ENCODE measurements around the gene CUX1. TPM values are rescaled to one million over a fixed set of nuclear protein-coding genes. Genes with fewer than 3 reads are reported as not detected.

The CUX1 gene
- total and polyA plus RNA-seq, 2 donors (not counting 1 experiment from before 2014, with no cell fraction given): 10.8 to 86.5 TPM

DNA sequence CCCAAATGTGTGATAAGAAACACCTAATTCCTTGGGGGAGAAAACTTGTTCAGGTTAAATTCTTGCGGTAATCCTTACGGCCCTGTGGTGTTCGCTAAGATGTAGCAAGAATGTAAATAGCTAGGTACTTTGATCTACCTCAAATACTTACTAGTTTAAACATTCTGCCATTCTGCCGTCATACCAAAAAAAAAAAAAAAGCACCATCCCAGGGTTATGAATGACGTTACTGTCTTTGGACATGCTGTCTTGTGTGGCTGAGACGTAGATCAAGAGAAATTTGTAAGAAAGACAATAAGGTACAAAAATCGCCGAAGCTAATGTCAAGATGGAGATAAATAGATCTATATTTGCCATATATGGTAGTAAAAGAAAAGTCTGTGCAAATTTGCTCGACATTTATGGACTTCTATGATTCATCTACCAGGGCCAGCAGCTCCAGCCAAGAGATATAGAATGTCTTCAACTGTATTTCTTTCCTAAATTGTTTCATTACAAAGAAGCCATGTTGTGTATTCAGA is 195.6 kb downstream of the CUX1 start:
- no peak overlapping the region for H3K9ac ChIP-seq (ENCODE audit: low read length)
- no peaks in the 10 kb centered on the region for H3K4me1 ChIP-seq (ENCODE audit: control insufficient read depth in 2 of 2, insufficient read depth in 2 of 2, low read length in 2 of 2)
- no peak overlapping the region for H3K27ac Mint-ChIP-seq
- intact Hi-C loops (cut with micrococcal nuclease): no loop called here
- peaks cover 15% of the 10 kb centered on the region for H3K79me2 ChIP-seq (ENCODE audit: control insufficient read depth, insufficient read depth, low read length)
- TF ChIP-seq, protein P1, sequence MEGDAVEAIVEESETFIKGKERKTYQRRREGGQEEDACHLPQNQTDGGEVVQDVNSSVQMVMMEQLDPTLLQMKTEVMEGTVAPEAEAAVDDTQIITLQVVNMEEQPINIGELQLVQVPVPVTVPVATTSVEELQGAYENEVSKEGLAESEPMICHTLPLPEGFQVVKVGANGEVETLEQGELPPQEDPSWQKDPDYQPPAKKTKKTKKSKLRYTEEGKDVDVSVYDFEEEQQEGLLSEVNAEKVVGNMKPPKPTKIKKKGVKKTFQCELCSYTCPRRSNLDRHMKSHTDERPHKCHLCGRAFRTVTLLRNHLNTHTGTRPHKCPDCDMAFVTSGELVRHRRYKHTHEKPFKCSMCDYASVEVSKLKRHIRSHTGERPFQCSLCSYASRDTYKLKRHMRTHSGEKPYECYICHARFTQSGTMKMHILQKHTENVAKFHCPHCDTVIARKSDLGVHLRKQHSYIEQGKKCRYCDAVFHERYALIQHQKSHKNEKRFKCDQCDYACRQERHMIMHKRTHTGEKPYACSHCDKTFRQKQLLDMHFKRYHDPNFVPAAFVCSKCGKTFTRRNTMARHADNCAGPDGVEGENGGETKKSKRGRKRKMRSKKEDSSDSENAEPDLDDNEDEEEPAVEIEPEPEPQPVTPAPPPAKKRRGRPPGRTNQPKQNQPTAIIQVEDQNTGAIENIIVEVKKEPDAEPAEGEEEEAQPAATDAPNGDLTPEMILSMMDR (IDR thresholded peaks at IDR 0.05): no peak
- no peak for TF ChIP-seq EZH2 (IDR thresholded peaks at IDR 0.05; ENCODE audit: borderline replicate concordance, insufficient read depth, low read depth, low read length, poor library complexity, severe bottlenecking)
- H3K4me1 Mint-ChIP-seq: no peaks in the 10 kb centered on the region
- H2AFZ ChIP-seq (ENCODE audit: insufficient read depth, low read depth, low read length, poor library complexity, severe bottlenecking): no peak overlapping the region
- WGBS (ENCODE audit: insufficient coverage): no CpG with 5 or more reads among the region's 9 CpGs
- H3K27me3 ChIP-seq (replicated peaks in 1 of 4; ENCODE audit: control extremely low read depth in 1 of 4, control insufficient read depth in 3 of 4, insufficient read depth in 4 of 4, low read length in 3 of 4): no peaks in the 10 kb centered on the region
- H3K27ac ChIP-seq (ENCODE audit: low read length in 2 of 2): no peak overlapping the region
- CTCF ChIA-PET: interaction anchor here (0.7 kb wide), 1 partner anchor 182 kb away, joined by 3 read pairs; no protein-coding TSS in a partner anchor
- no peaks in the 10 kb centered on the region for H3K9me3 ChIP-seq (ENCODE audit: control extremely low read depth in 1 of 3, control insufficient read depth in 2 of 3, insufficient read depth in 1 of 3, low read length in 2 of 3)
- DNase-seq (no peak), ATAC-seq (ENCODE audit: low read depth) (no peak)
- H3K4me3 Mint-ChIP-seq: no peak overlapping the region
- H3K9me3 Mint-ChIP-seq (ENCODE audit: insufficient read depth): no peaks in the 10 kb centered on the region
- no peaks in the 10 kb centered on the region for H3K27me3 Mint-ChIP-seq
- H4K20me1 ChIP-seq (ENCODE audit: control insufficient read depth, insufficient read depth, low read length, poor library complexity, severe bottlenecking): peaks cover 14% of the 10 kb centered on the region
- POLR2A ChIA-PET: no interaction called here
- H3K36me3 ChIP-seq (replicated peaks in 1 of 2; ENCODE audit: control extremely low read depth in 1 of 2, control insufficient read depth in 1 of 2, extremely low read depth in 1 of 2, insufficient read depth in 2 of 2, low read length in 1 of 2): peaks cover 0 to 8% of the 10 kb centered on the region in 2 experiments
- no peak overlapping the region for H3K4me3 ChIP-seq (ENCODE audit: control extremely low read depth in 1 of 5, extremely low read depth in 1 of 5, insufficient read depth in 1 of 5, low read depth in 2 of 5, low read length in 4 of 5)
- no peak overlapping the region for H3K4me2 ChIP-seq (replicated peaks; ENCODE audit: low read depth, low read length, poor library complexity, severe bottlenecking)

DNA sequence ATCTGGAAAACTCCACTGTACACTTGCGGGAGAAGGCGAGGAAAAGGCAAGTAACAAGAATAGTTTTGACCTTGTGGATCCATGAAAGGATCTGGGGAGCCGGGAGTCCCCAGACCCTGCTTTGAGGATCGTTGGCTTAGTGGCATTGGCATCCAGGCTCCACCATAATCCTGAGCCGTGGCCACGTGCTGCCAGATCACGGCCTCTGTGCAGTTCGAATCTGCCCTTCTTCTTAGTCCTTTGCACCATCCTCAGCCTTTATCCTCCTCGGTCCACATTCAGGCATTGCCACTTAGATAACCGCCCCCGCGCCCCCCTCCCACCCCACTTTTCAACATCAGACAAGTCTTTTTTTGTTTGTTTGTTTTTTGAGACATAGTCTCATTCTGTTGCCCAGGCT is 201.4 kb downstream of the CUX1 start:
- 92% methylated on average over 7 of the region's 12 CpGs for WGBS (ENCODE audit: insufficient coverage)
- CTCF ChIA-PET: no interaction called here
- H3K4me1 Mint-ChIP-seq: no peaks in the 10 kb centered on the region

More for the DNA sequence above, 201.4 kb downstream of the CUX1 start:
- H2AFZ ChIP-seq (ENCODE audit: insufficient read depth, low read depth, low read length, poor library complexity, severe bottlenecking): no peak overlapping the region
- H3K27me3 Mint-ChIP-seq: no peaks in the 10 kb centered on the region
- no peak overlapping the region for H3K4me2 ChIP-seq (replicated peaks; ENCODE audit: low read depth, low read length, poor library complexity, severe bottlenecking)
- no peak overlapping the region for H3K9ac ChIP-seq (ENCODE audit: low read length)
- no peaks in the 10 kb centered on the region for H3K9me3 Mint-ChIP-seq (ENCODE audit: insufficient read depth)
- H3K27ac ChIP-seq (ENCODE audit: low read length in 2 of 2): no peak overlapping the region
- POLR2A ChIA-PET: no interaction called here
- no peak for DNase-seq
- no peak overlapping the region for H3K4me3 ChIP-seq (ENCODE audit: control extremely low read depth in 1 of 5, extremely low read depth in 1 of 5, insufficient read depth in 1 of 5, low read depth in 2 of 5, low read length in 4 of 5)
- H3K27ac Mint-ChIP-seq: no peak overlapping the region
- TF ChIP-seq, protein P1 (IDR thresholded peaks at IDR 0.05): no peak
- intact Hi-C loops (cut with micrococcal nuclease): no loop called here
- H3K9me3 ChIP-seq (ENCODE audit: control extremely low read depth in 1 of 3, control insufficient read depth in 2 of 3, insufficient read depth in 1 of 3, low read length in 2 of 3): no peaks in the 10 kb centered on the region
- H3K36me3 ChIP-seq (replicated peaks in 1 of 2; ENCODE audit: control extremely low read depth in 1 of 2, control insufficient read depth in 1 of 2, extremely low read depth in 1 of 2, insufficient read depth in 2 of 2, low read length in 1 of 2): peaks cover 0 to 12% of the 10 kb centered on the region in 2 experiments
- H3K4me1 ChIP-seq (ENCODE audit: control insufficient read depth in 2 of 2, insufficient read depth in 2 of 2, low read length in 2 of 2): no peaks in the 10 kb centered on the region
- ATAC-seq (ENCODE audit: low read depth): no peak
- peaks cover 9% of the 10 kb centered on the region for H3K79me2 ChIP-seq (ENCODE audit: control insufficient read depth, insufficient read depth, low read length)
- H3K27me3 ChIP-seq (replicated peaks in 1 of 4; ENCODE audit: control extremely low read depth in 1 of 4, control insufficient read depth in 3 of 4, insufficient read depth in 4 of 4, low read length in 3 of 4): no peaks in the 10 kb centered on the region
- H3K4me3 Mint-ChIP-seq: no peak overlapping the region
- no peaks in the 10 kb centered on the region for H4K20me1 ChIP-seq (ENCODE audit: control insufficient read depth, insufficient read depth, low read length, poor library complexity, severe bottlenecking)
